Measurements from ENCODE around the gene CD300LB.
A peak's percentile ranks its signal among the peaks of the same experiment; 100 is the strongest.
"Not testable (repeated sequence)": the region's sequence is repeated elsewhere in the genome, so short reads cannot be mapped to it uniquely, and the experiment has no call there.

The CD300LB gene

DNA sequence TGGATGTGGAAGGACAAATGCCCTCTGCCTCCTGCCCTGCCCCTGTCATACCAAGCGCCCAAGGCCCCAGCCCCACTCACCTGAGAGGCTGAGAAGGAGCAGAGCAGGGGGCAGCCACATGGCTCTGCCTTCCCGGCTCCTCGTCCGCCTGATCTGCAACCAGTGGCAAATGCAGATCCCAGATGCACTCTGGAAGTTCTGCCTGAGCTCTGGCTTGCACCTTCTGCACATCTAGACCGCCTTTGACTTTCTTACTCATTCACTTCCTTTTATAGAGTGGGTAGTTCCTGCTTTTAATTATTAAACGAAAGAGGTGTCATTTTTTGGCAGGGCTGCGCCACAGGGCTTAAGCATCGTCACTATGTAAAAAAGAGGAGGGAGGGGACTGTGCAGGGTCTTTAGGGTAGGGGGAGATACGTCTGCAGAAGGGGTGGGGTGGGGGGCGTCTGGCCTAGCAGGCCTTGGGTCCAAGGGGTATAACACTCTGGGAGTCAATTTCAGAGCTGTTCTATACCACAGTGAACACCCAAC, at the start of gene CD300LB:
CD300LB (minus strand) TSS at position 245 of the 531 bp plus-strand sequence; CDS start at position 120, 125 bp downstream.
- no peak for DNase-seq

GRCh38 chr17:74579900-74580299, 48.6 kb upstream of the CD300LB start:
- no peak for DNase-seq

- no peak for DNase-seq
Observed at GRCh38 chr17:74578979-74579378, 47.7 kb upstream of the CD300LB start.

GRCh38 chr17:74574489-74575142, 43.3 kb upstream of the CD300LB start:
- no peak for DNase-seq

DNA sequence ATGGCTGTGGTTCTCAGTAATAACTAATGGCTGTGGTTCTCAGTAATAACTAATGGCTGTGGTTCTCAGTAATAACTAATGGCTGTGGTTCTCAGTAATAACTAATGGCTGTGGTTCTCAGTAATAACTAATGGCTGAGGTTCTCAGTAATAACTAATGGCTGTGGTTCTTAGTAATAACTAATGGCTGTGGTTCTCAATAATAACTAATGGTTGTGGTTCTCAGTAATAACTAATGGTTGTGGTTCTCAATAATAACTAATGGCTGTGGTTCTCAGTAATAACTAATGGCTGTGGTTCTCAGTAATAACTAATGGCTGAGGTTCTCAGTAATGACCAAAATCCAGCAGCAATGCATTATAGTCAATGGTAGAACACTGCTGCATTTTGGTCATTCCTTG, 42.4 kb upstream of the CD300LB start:
- not testable (repeated sequence) for DNase-seq

DNA sequence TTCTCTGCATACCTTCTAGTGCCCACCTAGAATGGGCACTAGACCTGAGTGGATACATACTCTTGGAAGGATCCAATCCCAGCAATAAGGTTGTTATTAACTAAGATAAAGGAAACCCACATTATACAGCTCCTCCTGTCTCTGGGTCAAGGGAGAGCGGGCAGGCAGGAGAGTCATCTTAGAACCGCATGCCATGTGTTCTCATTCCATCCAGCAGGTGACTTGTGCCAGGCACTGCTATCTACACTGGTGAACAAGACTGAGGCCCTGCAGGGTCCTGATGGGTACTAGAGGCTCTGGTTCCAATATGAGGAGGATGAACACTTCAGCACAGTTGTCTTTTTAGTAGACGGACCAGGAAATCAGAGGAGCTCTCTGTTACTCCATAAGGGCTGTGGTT, 41.9 kb upstream of the CD300LB start:
- DNase-seq = peak; percentile 30

GRCh38 chr17:74571621-74572270, 40.5 kb upstream of the CD300LB start:
- DNase-seq = no peak

GRCh38 chr17:74569020-74570003, 38.0 kb upstream of the CD300LB start:
- peak; percentile 94 for DNase-seq

DNA sequence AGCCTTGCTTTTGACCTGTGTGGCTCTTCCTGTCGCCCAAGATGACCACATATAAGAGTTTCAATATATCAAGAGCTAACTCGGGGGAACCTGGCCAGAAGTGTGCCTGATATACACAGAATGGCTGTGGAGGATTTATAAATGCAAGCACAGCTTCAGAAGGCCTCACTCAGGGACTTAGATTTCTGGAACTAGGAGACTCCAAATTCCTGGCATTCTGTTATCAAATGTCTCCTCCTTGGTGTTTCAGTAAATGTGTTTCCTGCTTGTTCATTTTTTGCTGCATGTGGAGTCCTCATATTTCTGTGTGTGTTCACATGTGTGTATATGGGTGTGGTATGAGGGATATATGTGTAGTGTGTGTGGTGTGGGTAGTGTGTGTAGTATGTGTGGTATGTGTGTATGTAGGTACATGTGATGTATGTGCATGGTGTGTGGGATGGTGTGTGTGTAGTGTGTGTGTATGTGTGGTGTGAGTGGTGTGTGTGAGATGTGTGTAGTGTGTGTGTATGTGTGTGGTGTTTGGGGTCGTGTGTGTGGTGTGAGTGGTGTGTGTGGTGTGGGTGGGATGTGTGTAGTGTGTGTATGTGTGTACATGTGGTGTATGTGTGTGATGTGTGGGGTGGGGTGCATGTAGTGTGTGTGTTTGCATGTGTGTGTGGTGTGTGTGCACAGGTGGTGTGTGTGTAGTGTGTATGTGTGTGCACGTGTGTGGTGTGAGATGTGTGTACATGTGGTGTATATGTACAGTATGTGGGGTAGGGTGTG, 37.0 kb upstream of the CD300LB start:
- DNase-seq = no peak

DNA sequence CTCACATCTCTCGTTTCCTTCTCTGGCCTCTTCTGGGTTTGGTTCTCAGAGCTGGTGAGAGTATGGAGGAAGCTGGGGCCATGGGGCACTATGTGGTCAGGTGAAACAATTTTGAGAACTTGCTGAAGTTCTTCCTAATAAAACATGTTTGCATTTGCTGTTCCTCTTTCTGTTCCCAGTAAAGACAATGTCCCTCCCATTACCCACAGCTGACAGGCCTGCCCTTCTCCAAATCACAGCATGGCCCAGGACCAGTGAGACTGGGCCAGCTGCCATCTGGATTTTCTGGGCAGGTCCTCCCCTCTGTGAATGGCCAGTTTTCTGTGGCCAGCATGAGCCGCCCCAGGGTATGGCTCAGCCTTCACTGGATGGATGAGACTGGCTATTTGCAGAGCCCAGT, 36.1 kb upstream of the CD300LB start, which contains the start of gene CD300H:
CD300H (minus strand) TSS at position 113 of the 400 bp plus-strand sequence.
- DNase-seq = peak; percentile 43

DNA sequence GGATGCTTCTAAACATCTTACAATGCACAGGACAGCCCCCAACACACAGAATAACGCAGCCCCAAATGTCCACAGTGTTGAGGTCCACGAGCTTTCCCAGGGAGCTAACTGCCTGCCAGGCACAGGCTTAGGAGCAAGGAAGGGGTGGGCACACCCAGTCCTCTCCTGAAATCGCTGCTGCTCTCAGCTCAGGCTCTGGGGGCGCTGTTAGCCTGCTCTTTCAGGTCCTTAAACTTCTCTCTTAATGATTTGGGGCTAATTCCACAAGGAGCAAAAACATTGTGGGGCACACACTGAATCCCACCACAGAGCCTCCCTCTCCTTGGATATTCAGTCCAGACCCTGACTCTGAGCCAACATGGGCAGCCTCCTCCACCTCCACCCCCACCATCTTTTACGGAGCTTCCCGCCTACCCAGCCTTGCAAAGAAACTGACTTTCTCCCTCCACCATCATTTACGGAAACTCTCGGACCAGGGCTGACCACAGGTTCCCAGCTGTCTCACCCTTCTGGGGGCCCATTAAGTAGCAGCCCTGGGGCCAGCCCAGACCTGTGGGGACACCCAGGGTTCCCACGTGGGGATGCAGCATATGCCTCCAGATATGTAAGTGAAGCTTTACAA, 35.0 kb upstream of the CD300LB start:
- DNase-seq = peak; percentile 62

DNA sequence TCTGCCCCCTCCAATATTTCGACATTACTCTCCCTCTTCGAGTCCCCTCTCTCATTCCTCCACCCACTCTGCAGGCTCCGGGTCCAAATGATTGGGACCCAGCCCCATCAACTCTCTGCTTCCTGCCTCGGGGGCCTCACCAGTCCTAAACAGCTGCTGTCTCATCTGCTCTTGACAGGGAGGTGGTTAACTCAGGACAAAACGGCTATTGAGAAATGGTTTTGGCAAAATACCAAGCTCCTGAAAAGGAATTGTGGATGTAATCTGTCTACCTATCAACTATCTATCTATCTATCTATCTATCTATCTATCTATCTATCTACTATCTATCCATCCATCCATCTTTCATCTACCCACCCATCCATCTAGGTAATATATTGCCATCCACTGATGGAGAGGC, 33.9 kb upstream of the CD300LB start:
- DNase-seq = no peak

DNA sequence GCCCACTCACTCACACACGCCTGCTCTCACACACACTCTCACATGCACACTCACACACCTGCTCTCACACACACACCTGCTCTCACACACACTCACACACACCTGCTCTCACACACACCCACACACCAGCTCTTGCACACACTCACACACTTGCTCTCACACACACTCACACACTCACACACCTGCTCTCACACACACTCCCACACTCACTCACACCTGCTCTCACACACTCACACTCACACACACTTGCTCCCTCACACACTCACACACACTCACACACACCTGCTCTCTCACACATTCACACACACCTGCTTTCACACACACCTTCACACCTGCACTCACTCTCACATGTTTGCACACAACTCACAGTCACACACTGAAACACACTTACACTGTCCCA, 32.1 kb upstream of the CD300LB start:
- no peak for DNase-seq

- DNase-seq = no peak
Observed at GRCh38 chr17:74561586-74561985, 30.3 kb upstream of the CD300LB start.

DNA sequence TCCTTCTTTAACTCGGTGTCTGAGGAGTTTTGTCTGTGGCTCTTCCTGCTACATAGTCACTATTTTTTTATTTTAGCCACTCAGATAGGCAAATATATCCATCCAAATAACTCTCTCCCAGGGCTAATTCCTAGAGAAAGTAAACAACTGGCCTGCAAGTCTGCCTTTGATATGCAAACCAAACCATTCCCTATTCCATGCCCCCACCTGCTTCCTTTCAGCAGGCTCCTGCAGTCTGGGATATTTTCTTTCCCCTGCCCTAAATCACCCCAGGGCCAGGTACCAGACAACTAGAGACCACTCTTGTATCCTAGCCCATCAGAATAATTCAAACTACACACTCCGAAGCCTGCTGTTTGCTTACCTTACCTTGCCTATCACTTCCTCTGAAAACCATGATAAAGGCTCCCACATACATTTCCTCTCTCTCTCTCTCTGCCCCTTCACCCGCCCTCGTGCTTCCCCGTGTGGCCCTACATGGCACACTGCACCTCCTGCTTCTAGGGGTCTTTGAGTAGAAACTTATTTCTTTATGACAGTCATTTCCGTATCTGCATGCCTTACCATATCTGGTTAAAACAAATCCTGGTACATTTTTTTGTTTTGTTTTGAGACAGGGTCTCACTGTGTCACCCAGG, 27.7 kb upstream of the CD300LB start:
- DNase-seq = no peak

GRCh38 chr17:74558402-74558801, 27.1 kb upstream of the CD300LB start:
- DNase-seq = not testable (repeated sequence)

GRCh38 chr17:74555427-74555940, 24.2 kb upstream of the CD300LB start:
- peak; percentile 24 for DNase-seq

GRCh38 chr17:74554909-74555308, 23.6 kb upstream of the CD300LB start:
- peak; percentile 75 for DNase-seq

DNA sequence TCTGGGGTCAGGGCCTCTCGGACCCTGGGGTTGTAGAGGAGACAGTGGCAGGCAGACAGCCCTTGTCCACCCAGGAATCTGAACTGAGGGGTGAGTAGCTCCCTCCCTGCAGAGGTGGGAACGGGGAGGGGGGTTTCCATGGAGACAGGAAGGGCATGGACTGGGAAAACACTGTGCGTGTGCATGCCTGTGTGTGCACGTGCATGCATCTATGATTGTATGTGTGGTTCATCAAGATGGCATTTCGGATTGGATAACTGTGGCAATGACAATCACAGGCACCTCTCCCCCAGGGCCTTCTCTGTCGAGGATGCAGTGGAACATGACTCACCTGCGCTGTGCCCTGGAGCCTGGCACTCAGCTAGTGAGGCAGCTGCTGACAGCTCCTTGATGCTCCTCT, 20.8 kb upstream of the CD300LB start:
- no peak for DNase-seq

DNA sequence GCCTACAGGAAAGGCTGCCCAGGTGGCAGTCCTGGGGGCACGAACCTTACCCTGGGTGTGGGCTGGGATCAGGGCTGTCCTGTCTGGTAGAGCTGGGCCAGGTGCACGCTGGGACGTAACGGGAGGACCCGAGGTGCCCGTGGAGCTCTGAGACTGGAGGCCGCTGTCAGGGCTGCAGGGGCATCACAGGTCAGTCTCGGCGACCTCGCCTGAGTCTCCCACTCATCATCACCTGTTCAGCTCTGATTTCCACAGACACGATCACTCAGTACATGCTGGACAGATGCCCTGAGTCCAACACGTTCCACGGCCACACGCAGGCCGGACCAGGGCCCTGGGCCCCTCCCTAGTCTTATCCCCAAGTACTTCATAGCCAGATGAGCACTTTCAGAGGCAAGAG, 19.3 kb upstream of the CD300LB start:
- no peak for DNase-seq

DNA sequence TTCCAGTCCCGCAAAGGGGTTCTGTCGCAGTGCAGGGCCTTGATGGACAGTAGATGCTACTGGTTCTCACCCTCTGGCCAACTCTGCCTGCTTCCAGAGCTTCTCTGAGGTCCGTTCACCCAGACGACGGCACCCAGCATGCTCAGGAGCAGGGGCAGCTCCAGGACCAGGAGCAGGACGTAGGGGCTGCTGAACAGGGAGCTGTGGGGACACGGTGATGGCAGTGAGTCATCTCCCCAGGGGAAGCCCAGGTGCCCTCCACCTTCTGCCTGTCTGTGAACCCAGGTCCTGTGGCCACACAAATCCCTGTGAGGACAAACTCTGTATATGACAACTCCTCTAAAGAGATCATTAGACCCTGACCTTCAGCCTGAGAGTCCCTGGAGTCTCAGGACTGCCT, 18.1 kb upstream of the CD300LB start:
- DNase-seq = no peak
